ENCODE measurements around the gene ZBTB8A. TPM values are rescaled to one million over a fixed set of nuclear protein-coding genes. Genes with fewer than 3 reads are reported as not detected.

The ZBTB8A gene
- total and polyA plus RNA-seq, 10 donors: 0.35 to 4.0 (median 2.4) TPM

DNA sequence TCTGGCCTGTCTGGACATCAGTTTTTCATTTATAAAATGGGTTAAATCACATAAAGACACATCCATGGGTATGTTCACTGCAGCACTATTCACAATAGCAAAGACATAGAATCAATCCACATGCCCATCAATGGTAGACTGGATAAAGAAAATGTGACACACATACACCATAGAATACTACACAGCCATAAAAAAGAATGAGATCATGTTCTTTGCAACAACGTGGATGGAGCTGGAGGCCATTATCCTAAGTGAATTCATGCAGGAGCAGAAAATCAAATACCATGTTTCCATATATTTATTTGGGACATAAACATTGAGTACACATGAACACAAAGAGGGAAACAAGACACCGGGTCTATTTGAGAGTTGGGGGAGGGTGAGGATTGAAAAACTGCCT lies 83.0 kb downstream of the ZBTB8A start:
- intact Hi-C loops (cut with DNase I; ENCODE audit: low total_unique reads): no loop called here
- H3K36me3 ChIP-seq: peaks cover 0 to 92% (median 16%) of the 10 kb centered on the region in 6 donors
- no peak overlapping the region for H3K27ac ChIP-seq
- no peaks in the 10 kb centered on the region for H3K27me3 ChIP-seq (replicated peaks in 1 of 7)
- DNase-seq: no peak
- no peak overlapping the region for H3K4me3 ChIP-seq
- TF ChIP-seq POLR2A (IDR thresholded peaks at IDR 0.05) (no peak), POLR2AphosphoS5 (IDR thresholded peaks at IDR 0.05) (no peak)
- TF ChIP-seq, protein P1, sequence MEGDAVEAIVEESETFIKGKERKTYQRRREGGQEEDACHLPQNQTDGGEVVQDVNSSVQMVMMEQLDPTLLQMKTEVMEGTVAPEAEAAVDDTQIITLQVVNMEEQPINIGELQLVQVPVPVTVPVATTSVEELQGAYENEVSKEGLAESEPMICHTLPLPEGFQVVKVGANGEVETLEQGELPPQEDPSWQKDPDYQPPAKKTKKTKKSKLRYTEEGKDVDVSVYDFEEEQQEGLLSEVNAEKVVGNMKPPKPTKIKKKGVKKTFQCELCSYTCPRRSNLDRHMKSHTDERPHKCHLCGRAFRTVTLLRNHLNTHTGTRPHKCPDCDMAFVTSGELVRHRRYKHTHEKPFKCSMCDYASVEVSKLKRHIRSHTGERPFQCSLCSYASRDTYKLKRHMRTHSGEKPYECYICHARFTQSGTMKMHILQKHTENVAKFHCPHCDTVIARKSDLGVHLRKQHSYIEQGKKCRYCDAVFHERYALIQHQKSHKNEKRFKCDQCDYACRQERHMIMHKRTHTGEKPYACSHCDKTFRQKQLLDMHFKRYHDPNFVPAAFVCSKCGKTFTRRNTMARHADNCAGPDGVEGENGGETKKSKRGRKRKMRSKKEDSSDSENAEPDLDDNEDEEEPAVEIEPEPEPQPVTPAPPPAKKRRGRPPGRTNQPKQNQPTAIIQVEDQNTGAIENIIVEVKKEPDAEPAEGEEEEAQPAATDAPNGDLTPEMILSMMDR (IDR thresholded peaks at IDR 0.05 in 8 of 11, conservative IDR thresholded peaks at IDR 0.05 in 3 of 11): no peak
- peaks cover 0 to 23% (median 3%) of the 10 kb centered on the region in 6 donors for H3K4me1 ChIP-seq
- 88 to 100% (median 94%) methylated on average over 2 of the region's 2 CpGs for WGBS, 5 donors
- no peaks in the 10 kb centered on the region for H3K9me3 ChIP-seq

DNA sequence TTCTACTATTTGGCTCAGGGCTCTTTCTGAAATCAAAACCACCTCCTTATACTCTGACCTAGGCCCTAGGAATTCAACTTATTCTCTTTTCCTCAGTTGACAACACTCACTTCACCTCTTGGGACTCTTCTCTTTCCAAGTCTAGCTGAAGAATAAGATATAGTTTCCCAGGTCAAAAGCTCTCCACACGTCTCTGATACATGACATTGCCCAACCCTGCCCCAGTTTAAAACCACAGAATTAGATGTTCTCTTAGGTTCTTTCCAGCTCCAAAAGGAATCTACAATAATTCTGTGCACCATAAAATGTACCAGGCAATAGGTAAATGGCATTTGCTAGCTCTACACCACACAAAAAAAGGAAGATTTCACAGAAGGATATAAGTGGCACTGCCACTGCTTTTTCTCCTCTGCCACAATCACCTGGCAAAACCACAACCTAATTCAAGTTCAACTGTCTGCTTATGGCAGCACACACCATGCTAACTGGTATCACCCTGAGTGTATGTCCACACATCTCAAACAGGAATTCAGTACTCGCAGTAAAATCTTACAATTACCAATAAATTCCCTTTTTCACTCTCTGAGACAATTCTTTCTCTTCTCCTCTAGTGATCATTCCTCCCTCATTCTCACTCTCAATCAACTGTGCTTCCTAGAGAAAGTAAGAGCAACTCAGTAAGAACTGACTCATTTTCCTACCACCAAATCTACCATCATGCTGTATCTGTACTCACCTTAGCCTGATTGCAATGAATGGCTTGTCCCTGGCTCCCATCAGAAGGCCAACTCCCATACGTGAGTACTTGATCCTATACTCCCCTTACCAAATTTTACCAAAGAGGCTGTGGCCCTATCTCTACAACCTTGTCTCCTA lies 83.8 kb downstream of the ZBTB8A start:
- peaks cover 0 to 32% (median 5%) of the 10 kb centered on the region in 6 donors for H3K4me1 ChIP-seq
- H3K27ac ChIP-seq: peak overlapping the region in 2 of 8 donors; percentile 23 to 30
- H3K4me3 ChIP-seq: no peak overlapping the region
- DNase-seq: no peak
- 40 to 69% (median 51%) methylated on average over 3 of the region's 3 CpGs for WGBS, 5 donors
- H3K36me3 ChIP-seq: peaks cover 0 to 93% (median 21%) of the 10 kb centered on the region in 6 donors
- intact Hi-C loops (cut with DNase I; ENCODE audit: low total_unique reads): no loop called here
- H3K9me3 ChIP-seq: no peaks in the 10 kb centered on the region
- no peaks in the 10 kb centered on the region for H3K27me3 ChIP-seq (replicated peaks in 1 of 7)
- TF ChIP-seq POLR2AphosphoS5 (IDR thresholded peaks at IDR 0.05) (no peak), POLR2A (IDR thresholded peaks at IDR 0.05) (no peak)
- TF ChIP-seq, protein P1 (IDR thresholded peaks at IDR 0.05 in 8 of 11, conservative IDR thresholded peaks at IDR 0.05 in 3 of 11): no peak

DNA sequence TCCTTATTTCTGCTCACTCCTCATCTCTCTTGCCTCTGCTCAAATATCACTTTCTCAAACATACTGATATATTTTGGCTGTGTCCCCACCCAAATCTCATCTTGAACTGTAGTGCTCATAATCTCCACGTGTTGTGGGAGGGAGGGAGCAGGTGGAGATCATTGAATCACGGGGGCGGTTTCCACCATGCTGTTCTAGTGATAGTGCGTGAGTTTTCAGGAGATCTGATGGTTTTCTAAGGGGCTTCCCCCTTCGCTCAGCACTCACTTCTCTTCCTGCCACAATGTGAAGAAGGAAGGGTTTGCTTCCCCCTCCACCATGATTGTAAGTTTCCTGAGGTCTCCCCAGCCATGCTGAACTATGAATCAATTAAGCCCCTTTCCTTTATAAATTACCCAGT lies 84.5 kb downstream of the ZBTB8A start:
- intact Hi-C loops (cut with DNase I; ENCODE audit: low total_unique reads): no loop called here

More for the DNA sequence above, 84.5 kb downstream of the ZBTB8A start:
- DNase-seq: no peak
- 20 to 47% (median 35%) methylated on average over 5 of the region's 5 CpGs for WGBS, 5 donors
- Histone ChIP-seq H3K4me1 (peaks cover 0 to 36% (median 7%) of the 10 kb centered on the region in 6 donors), H3K27me3 (replicated peaks in 1 of 7) (no peaks in the 10 kb centered on the region), H3K36me3 (peaks cover 0 to 95% (median 28%) of the 10 kb centered on the region in 6 donors), H3K9me3 (no peaks in the 10 kb centered on the region), H3K4me3 (no peak overlapping the region), H3K27ac (peak overlapping the region in 2 of 8 donors; percentile 23 to 30)
- no peak for TF ChIP-seq POLR2AphosphoS5 (IDR thresholded peaks at IDR 0.05)
- TF ChIP-seq, protein P1 (IDR thresholded peaks at IDR 0.05 in 8 of 11, conservative IDR thresholded peaks at IDR 0.05 in 3 of 11): no peak
- no peak for TF ChIP-seq POLR2A (IDR thresholded peaks at IDR 0.05)
